GM12878 (cell line): ENCODE results near the gene POU2F3. TPM values are rescaled to one million over a fixed set of nuclear protein-coding genes. Genes with fewer than 3 reads are reported as not detected.

Experiments used
- ATAC-seq: fragments of 200-7000 bp; cut with Tn5 transposase; 3 replicates; pipeline ENCODE4 v1.9.1; 2020; ENCODE audit warnings: mild to moderate bottlenecking, moderate library complexity
- BruUV-seq: library from RNA; stranded (reverse); fragments of 400-500 nt; replicated peaks from 2 replicates; lab custom pipeline; 2021; lab: Mats Ljungman, UMichigan
- CTCF ChIA-PET: fragments of 300-600 bp; sonication (Branson Sonifier 250); formaldehyde crosslinking; extraction: SDS; loops from one replicate; lab custom pipeline; 2021; ENCODE audit warnings: inconsistent platforms; lab: Yijun Ruan, JAX
- POLR2A ChIA-PET: fragments of 350-600 bp; formaldehyde crosslinking; extraction: SDS; loops from one replicate; lab custom pipeline; 2021; ENCODE audit warnings: inconsistent platforms; lab: Charles Lee
- RAD21 ChIA-PET: fragments of 300-600 bp; sonication (Branson Sonifier 250); formaldehyde crosslinking; loops from one replicate; lab custom pipeline; 2023; ENCODE audit warnings: antibody characterized with exemption; ENCODE audit not compliant: unreplicated experiment; lab: Charles Lee
- SMC1A ChIA-PET: fragments of 300-600 bp; sonication (Branson Sonifier 250); formaldehyde crosslinking; loops from one replicate; lab custom pipeline; 2023; ENCODE audit not compliant: unreplicated experiment, uncharacterized antibody; lab: Charles Lee
- DNase-seq: peaks from one replicate; pipeline ENCODE4 v3.0.0-alpha.2; 2011; ENCODE audit warnings: low read depth, low spot score
- FAIRE-seq: peaks from 3 replicates; lab custom pipeline; 2011; peaks lifted over from hg19 to GRCh38; lab: Jason Lieb, UNC
- H2AFZ ChIP-seq: 2 replicates; pipeline ENCODE4 v1.6.0; 2011; ENCODE audit warnings: low read depth, low read length, control low read depth; ENCODE audit not compliant: control insufficient read depth
- H3K27ac ChIP-seq: 2 replicates; pipeline ENCODE4 v1.5.1; 2011; ENCODE audit warnings: control low read depth; ENCODE audit not compliant: control insufficient read depth, insufficient read depth
- H3K27me3 ChIP-seq, 2 experiments: replicated peaks in 1 of 2; 2 replicates each; pipeline versions ENCODE4 v1.6.0 to v1.6.1; 2011; ENCODE audit warnings: low read length in 1 of 2; ENCODE audit not compliant: control insufficient read depth in 2 of 2, insufficient read depth in 2 of 2
- H3K36me3 ChIP-seq, 2 experiments: 2 replicates each; pipeline ENCODE4 v1.5.1; 2011; ENCODE audit warnings: low read length in 1 of 2; ENCODE audit not compliant: control insufficient read depth in 2 of 2, insufficient read depth in 2 of 2
- H3K4me1 ChIP-seq: 2 replicates; pipeline ENCODE4 v1.6.1; 2011; ENCODE audit warnings: mild to moderate bottlenecking, low read length, moderate library complexity, mixed read lengths; ENCODE audit not compliant: control insufficient read depth, insufficient read depth
- H3K4me2 ChIP-seq: 2 replicates; pipeline ENCODE4 v1.6.0; 2011; ENCODE audit warnings: control low read depth; ENCODE audit not compliant: control insufficient read depth, insufficient read depth
- H3K4me3 ChIP-seq: fragments of 200-600 bp; sonication (generic); 2 replicates; pipeline ENCODE4 v1.5.1; 2016
- H3K79me2 ChIP-seq: 2 replicates; pipeline ENCODE4 v1.6.0; 2011; ENCODE audit warnings: low read length; ENCODE audit not compliant: control insufficient read depth, insufficient read depth
- H3K9ac ChIP-seq: 2 replicates; pipeline ENCODE4 v1.8.0; 2011; ENCODE audit warnings: low read length, control low read depth, mixed read lengths; ENCODE audit not compliant: control insufficient read depth, insufficient read depth
- H3K9me3 ChIP-seq: replicated peaks from 3 replicates; pipeline ENCODE4 v1.5.1; 2011; ENCODE audit warnings: mild to moderate bottlenecking, low read length; ENCODE audit not compliant: control insufficient read depth, insufficient read depth
- H4K20me1 ChIP-seq: 2 replicates; pipeline ENCODE4 v1.6.0; 2011; ENCODE audit not compliant: control insufficient read depth, insufficient read depth
- E2F4 ChIP-seq: IDR thresholded peaks from 2 replicates; pipeline ENCODE4 v1.6.1; 2012; ENCODE audit warnings: low read depth, low read length, improper control_type of control experiment
- MLLT1 ChIP-seq: fragments of 450-650 bp; IDR thresholded peaks from 2 replicates; pipeline ENCODE4 v1.6.1; 2016; ENCODE audit warnings: mild to moderate bottlenecking
- whole genome bisulfite sequencing: methylation state at CpG from one replicate; pipeline ENCODE4 v1.1.6; 2016; ENCODE audit warnings: low lambda C conversion rate; ENCODE audit not compliant: insufficient replicate concordance, insufficient coverage; ENCODE audit errors: missing lambda C conversion rate; 5-methylcytosine and 5-hydroxymethylcytosine counted together
- in situ Hi-C: fragments of 300-500 bp; cut with MboI; formaldehyde crosslinking; loops from 9 replicates; pipeline ENCODE4 v1.14.3; 2018; ENCODE audit warnings: mixed read lengths
- intact Hi-C: fragments of 100-400 bp; cut with micrococcal nuclease; formaldehyde crosslinking; loops from one replicate; pipeline ENCODE4 v1.14.2; 2022; ENCODE audit not compliant: unreplicated experiment
- polyA plus RNA-seq, 11 experiments: library from polyadenylated mRNA; depleted of rRNA in 4 of 11; unstranded in 6 of 11; stranded (reverse) in 5 of 11; fragments of >200 nt; fragmentation: Nextera tagmentation in 4 of 11; fragmentation: Illumina TruSeq in 1 of 11; extraction: Ambion mirVana in 4 of 11; extraction: Trizol in 1 of 11; gene quantifications; 1 replicate in 1 of 11; 2 replicates in 10 of 11; pipeline versions ENCODE4 v1.2.1 to v1.2.3, GENCODE V29; 2011 to 2016; ENCODE audit warnings: inconsistent platforms in 2 of 11, missing spikeins in 2 of 11, low read depth in 1 of 11
- total RNA-seq, 4 experiments: library from RNA; depleted of rRNA in 3 of 4; stranded (reverse); fragments of >200 nt in 3 of 4; fragmentation: Illumina TruSeq in 1 of 4; extraction: Trizol in 1 of 4; gene quantifications; 2 replicates each; pipeline versions ENCODE4 v1.2.1 to v1.2.3, GENCODE V29; 2013 to 2021

The POU2F3 gene
- total and polyA plus RNA-seq, 10 of the 15 experiments (the other 5 are each of a cell fraction or from before 2014, with no cell fraction given) = 0.09 to 4.4 (median 0.33) TPM

DNA sequence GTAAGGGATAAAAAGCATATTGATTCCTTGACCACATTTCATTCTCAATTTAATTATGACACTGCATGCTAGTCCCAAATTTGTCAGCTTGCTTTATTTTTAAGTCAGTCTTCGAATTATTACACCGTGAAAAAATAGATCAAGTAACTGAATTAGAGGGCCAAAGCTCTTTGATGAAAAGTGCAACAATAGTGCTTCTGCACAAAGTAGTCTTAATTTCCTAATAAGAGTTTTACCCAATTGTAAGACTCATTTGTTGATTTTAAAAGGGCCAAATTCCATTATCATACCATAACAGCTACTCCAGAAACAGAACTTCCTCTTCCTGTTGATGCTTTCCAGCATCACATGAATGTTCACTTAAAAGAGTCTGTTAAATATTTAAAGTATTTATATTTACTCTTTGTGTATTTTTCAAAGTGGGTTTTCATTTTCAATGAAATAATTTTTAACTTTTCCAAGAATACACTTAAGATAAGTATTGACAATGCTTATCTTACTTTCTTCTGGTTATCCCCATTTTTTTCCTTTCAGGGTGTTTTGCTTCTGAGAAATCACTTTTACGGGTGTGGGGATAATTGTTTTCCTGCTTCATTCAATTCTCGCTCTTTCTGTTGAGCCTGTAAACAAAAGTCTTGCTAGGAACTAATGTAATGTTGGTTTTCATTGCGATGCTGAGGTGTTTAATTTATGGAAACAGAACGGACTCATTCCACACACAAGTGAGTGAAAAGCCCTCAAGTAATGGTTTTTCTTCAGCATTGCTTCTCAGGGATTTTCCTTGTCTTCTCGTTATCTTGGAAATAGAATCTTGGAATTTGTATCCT is 98.4 kb downstream of the POU2F3 start:
- ChIA-PET POLR2A (interaction anchor here (0.7 to 1.6 kb wide), 5 partner anchors 12 to 94 kb away, joined by 3 to 9 read pairs (median 5); no protein-coding TSS in a partner anchor), CTCF (interaction anchor here (0.8 to 2.4 kb wide), 9 partner anchors 12 to 773 kb away, joined by 3 to 9 read pairs (median 5); no protein-coding TSS in a partner anchor), SMC1A (interaction anchor here (0.7 to 4.9 kb wide), 21 partner anchors 11 to 587 kb away, joined by 3 to 37 read pairs (median 4); no protein-coding TSS in a partner anchor), RAD21 (interaction anchor here (0.8 to 4.1 kb wide), 10 partner anchors 11 to 275 kb away, joined by 3 to 34 read pairs (median 4); no protein-coding TSS in a partner anchor)
- no peak overlapping the region for H3K9ac ChIP-seq
- peaks cover 2% of the 10 kb centered on the region for H4K20me1 ChIP-seq
- no peak overlapping the region for H2AFZ ChIP-seq
- 61% methylated on average over 7 of the region's 7 CpGs for WGBS
- BruUV-seq = no TSS peak
- in situ Hi-C loops (loop anchor here (10.0 kb wide), 1 partner anchor 616 kb away; no protein-coding TSS in a partner anchor), intact Hi-C loops (loop anchor here (5.0 to 10.0 kb wide), 4 partner anchors 94 to 856 kb away; no protein-coding TSS in a partner anchor)
- no peak for DNase-seq
- no peak for FAIRE-seq
- TF ChIP-seq E2F4 = no peak
- TF ChIP-seq MLLT1 = no peak
- H3K9me3 ChIP-seq = no peaks in the 10 kb centered on the region; the same call in 2 of the 3 replicates
- peaks cover 54% of the 10 kb centered on the region for H3K79me2 ChIP-seq
- ATAC-seq = no peak
- peak overlapping the region; percentile 82 for H3K4me2 ChIP-seq
- H3K36me3 ChIP-seq = no peaks in the 10 kb centered on the region
- H3K4me3 ChIP-seq = peak overlapping the region; percentile 94
- H3K27me3 ChIP-seq = no peaks in the 10 kb centered on the region
- no peak overlapping the region for H3K27ac ChIP-seq
- peaks cover 6% of the 10 kb centered on the region for H3K4me1 ChIP-seq
